ENCODE data around the gene KRT71. TPM values are rescaled to one million over a fixed set of nuclear protein-coding genes. Genes with fewer than 3 reads are reported as not detected.

The KRT71 gene
- total RNA-seq, 1 experiment from 2014 or later = not detected

DNA sequence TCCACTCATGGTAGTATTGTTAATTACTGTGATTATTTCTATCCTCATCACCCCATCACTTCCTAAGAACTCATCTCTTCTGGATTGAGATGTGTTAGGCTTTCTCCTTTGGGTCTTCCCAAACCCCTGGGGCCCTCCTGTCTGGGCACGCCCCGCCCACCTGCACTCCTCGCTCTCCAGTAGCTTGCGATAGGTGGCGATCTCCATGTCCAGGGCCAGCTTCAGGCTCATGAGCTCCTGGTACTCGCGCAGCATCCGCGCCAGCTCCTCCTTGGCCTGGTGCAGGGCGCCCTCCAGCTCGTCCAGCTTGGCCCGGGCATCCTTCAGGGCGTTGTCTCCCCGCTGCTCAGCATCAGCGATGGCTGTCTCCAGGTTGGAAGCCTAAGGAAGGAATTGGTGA lies 6.8 kb downstream of the KRT71 start:
- no peak for DNase-seq
- Mint-ChIP-seq H3K4me1 (ENCODE audit: low read depth, unreplicated experiment) (no peaks in the 10 kb centered on the region), H3K27me3 (ENCODE audit: unreplicated experiment) (peaks cover 90% of the 10 kb centered on the region), H3K27ac (ENCODE audit: unreplicated experiment) (no peak overlapping the region), H3K9me3 (ENCODE audit: low read depth, unreplicated experiment) (no peaks in the 10 kb centered on the region), H3K4me3 (ENCODE audit: low read depth, unreplicated experiment) (no peak overlapping the region), H3K36me3 (ENCODE audit: insufficient read depth, unreplicated experiment) (no peaks in the 10 kb centered on the region)
- BruUV-seq (replicated peaks) = no TSS peak
- CTCF ChIA-PET = no interaction called here
- intact Hi-C loops (cut with micrococcal nuclease; ENCODE audit: unreplicated experiment) = no loop called here
- no peak for TF ChIP-seq CTCF (IDR thresholded peaks at IDR 0.05; ENCODE audit: unreplicated experiment)

DNA sequence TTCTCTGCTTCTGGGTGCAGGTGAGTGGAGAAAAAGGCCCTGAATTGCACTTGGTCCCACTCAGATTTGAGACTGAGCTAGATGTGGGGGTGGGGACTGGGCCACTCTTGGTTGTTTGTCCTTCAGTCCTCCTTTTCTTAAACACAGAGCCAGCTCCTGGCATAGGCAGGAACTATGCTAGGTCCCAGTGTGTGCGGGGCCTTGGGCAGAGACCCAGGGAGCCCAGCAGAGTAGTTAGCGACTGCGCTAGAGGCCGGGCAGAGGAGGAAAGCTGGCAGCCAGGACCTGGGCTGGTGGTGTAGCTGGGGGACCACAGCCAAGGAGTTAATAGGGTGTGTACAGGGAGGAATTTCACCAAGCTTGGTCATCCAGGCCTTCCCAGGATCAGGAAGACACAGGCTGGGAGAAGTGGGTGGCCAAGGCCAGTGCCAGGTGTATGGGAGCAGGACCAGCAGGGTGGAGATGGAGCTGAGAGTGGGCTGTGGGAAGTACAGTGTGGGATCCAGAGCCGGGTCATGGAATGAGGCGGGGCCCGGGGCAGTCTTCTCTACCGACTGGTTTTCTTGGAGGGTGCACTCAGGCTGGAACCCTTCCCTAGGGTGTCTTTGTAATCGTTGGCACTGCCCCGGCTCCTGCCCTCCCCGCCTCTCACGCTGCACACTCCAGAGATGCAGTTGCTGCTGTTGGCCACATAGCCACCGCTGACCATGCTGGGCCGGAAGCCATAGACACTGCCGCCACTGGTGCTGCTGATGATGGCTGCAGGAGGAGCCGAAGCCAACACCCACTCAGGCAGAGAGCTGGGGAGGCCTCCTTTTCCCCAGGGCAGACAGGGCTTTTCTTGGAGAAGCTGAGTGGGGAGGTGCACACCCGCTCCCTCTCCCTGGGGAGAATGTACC lies 8.7 kb downstream of the KRT71 start:
- no peak for DNase-seq
- no peak for TF ChIP-seq CTCF (IDR thresholded peaks at IDR 0.05; ENCODE audit: unreplicated experiment)
- Mint-ChIP-seq H3K27ac (ENCODE audit: unreplicated experiment) (no peak overlapping the region), H3K4me1 (ENCODE audit: low read depth, unreplicated experiment) (no peaks in the 10 kb centered on the region), H3K4me3 (ENCODE audit: low read depth, unreplicated experiment) (no peak overlapping the region), H3K9me3 (ENCODE audit: low read depth, unreplicated experiment) (no peaks in the 10 kb centered on the region), H3K27me3 (ENCODE audit: unreplicated experiment) (peaks cover 71% of the 10 kb centered on the region), H3K36me3 (ENCODE audit: insufficient read depth, unreplicated experiment) (no peaks in the 10 kb centered on the region)
- intact Hi-C loops (cut with micrococcal nuclease; ENCODE audit: unreplicated experiment) = no loop called here
- CTCF ChIA-PET = no interaction called here
- no TSS peak for BruUV-seq (replicated peaks)

GRCh38 chr12:52542785-52543318 lies 10.1 kb downstream of the KRT71 start:
- no peak overlapping the region for H3K27ac Mint-ChIP-seq (ENCODE audit: unreplicated experiment)
- H3K27me3 Mint-ChIP-seq (ENCODE audit: unreplicated experiment) = peaks cover 57% of the 10 kb centered on the region
- BruUV-seq (replicated peaks) = no TSS peak
- no peaks in the 10 kb centered on the region for H3K9me3 Mint-ChIP-seq (ENCODE audit: low read depth, unreplicated experiment)
- TF ChIP-seq CTCF (IDR thresholded peaks at IDR 0.05; ENCODE audit: unreplicated experiment) = no peak
- intact Hi-C loops (cut with micrococcal nuclease; ENCODE audit: unreplicated experiment) = no loop called here
- DNase-seq = no peak
- H3K4me3 Mint-ChIP-seq (ENCODE audit: low read depth, unreplicated experiment) = no peak overlapping the region
- no peaks in the 10 kb centered on the region for H3K36me3 Mint-ChIP-seq (ENCODE audit: insufficient read depth, unreplicated experiment)
- CTCF ChIA-PET = no interaction called here
- no peaks in the 10 kb centered on the region for H3K4me1 Mint-ChIP-seq (ENCODE audit: low read depth, unreplicated experiment)

- H3K4me3 Mint-ChIP-seq (ENCODE audit: low read depth, unreplicated experiment) = no peak overlapping the region
- peaks cover 50% of the 10 kb centered on the region for H3K27me3 Mint-ChIP-seq (ENCODE audit: unreplicated experiment)
- intact Hi-C loops (cut with micrococcal nuclease; ENCODE audit: unreplicated experiment) = no loop called here
- CTCF ChIA-PET = no interaction called here
- H3K36me3 Mint-ChIP-seq (ENCODE audit: insufficient read depth, unreplicated experiment) = no peaks in the 10 kb centered on the region
- TF ChIP-seq CTCF (IDR thresholded peaks at IDR 0.05; ENCODE audit: unreplicated experiment) = no peak
- no peaks in the 10 kb centered on the region for H3K9me3 Mint-ChIP-seq (ENCODE audit: low read depth, unreplicated experiment)
- H3K27ac Mint-ChIP-seq (ENCODE audit: unreplicated experiment) = no peak overlapping the region
- BruUV-seq (replicated peaks) = no TSS peak
- no peaks in the 10 kb centered on the region for H3K4me1 Mint-ChIP-seq (ENCODE audit: low read depth, unreplicated experiment)
- no peak for DNase-seq
These were observed 10.8 kb downstream of the KRT71 start for GRCh38 chr12:52542157-52542556.
